Fibroblast of mammary gland (primary cell): ENCODE results near the gene COL23A1.

Experiments used
- DNase-seq: peaks from one replicate; pipeline ENCODE4 v3.0.0-alpha.2; 2010; ENCODE audit warnings: low read depth
- H3K4me3 ChIP-seq: 2 replicates; pipeline ENCODE4 v1.5.1; 2011; ENCODE audit warnings: low read depth, mild to moderate bottlenecking, low read length, moderate library complexity; ENCODE audit not compliant: control insufficient read depth
- TF ChIP-seq, protein P1 (sequence below): conservative IDR thresholded peaks from 2 replicates; pipeline ENCODE4 v1.5.1; 2011; ENCODE audit warnings: low read depth, low read length, inconsistent platforms; ENCODE audit not compliant: control insufficient read depth, insufficient read depth

The COL23A1 gene

DNA sequence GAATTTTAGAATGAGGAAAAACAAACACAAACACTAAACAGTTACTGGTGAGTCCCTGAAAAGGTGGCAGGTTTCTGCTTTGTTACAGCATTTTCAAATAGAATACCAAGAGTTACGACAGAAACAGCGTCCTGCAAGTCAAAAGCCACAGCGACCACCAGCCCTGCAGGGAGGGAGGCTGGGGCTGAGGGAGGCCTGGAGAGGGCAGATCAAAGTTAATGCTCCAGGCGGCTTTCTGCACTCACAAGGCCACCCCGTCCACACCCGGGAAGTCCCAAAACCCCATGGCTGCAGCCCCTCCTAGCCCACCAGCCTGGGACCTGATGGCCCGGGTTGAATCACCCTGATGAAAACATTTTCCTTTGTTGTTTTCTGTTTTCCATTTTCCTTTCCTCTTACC is 29.3 kb downstream of the COL23A1 start:
- no peak overlapping the region for H3K4me3 ChIP-seq
- DNase-seq, result no peak
- TF ChIP-seq, protein P1, sequence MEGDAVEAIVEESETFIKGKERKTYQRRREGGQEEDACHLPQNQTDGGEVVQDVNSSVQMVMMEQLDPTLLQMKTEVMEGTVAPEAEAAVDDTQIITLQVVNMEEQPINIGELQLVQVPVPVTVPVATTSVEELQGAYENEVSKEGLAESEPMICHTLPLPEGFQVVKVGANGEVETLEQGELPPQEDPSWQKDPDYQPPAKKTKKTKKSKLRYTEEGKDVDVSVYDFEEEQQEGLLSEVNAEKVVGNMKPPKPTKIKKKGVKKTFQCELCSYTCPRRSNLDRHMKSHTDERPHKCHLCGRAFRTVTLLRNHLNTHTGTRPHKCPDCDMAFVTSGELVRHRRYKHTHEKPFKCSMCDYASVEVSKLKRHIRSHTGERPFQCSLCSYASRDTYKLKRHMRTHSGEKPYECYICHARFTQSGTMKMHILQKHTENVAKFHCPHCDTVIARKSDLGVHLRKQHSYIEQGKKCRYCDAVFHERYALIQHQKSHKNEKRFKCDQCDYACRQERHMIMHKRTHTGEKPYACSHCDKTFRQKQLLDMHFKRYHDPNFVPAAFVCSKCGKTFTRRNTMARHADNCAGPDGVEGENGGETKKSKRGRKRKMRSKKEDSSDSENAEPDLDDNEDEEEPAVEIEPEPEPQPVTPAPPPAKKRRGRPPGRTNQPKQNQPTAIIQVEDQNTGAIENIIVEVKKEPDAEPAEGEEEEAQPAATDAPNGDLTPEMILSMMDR, result no peak

DNA sequence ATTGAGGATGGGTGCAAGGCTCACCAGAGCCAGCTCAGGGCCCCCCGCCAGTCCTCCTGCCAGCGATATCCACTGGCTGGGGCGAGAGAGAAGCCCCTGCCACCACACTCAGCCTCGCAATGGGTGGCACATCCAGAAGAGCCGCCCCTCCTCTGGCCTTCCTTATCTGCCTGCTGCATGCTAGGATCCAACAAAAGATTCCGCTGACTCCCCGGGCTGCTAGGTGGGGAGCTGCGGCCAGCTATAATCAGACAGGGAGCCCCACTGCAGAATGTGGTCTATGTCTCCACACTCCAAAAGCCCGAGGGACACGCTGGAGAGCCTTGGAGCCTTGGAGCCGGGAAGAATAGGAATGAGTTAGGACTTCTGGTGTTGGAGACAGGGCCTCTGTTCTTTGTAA is 32.8 kb downstream of the COL23A1 start:
- no peak overlapping the region for H3K4me3 ChIP-seq
- TF ChIP-seq, protein P1, result no peak
- DNase-seq, result no peak

DNA sequence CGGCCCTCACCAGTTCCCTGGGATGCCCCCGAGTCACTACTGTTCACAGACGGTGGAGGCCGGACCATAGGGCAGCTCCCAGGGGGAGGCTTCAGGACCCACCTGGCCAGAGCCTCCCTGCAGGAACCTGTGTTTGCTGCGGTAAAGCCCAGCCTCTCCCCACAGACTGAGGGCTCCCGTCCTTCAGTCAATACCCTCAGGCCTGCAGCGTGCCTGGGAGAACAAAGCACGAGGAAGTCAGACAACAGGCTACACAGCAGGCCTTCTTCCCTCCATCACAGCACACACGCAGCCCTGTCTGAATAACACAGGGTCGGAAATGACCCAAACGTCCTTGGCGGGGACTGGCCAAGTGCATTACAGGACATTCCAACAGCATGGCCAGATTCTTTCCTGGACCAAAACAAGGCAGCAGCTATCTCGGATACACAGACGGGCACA is 34.4 kb downstream of the COL23A1 start:
- TF ChIP-seq, protein P1, result no peak
- H3K4me3 ChIP-seq, result no peak overlapping the region
- no peak for DNase-seq

DNA sequence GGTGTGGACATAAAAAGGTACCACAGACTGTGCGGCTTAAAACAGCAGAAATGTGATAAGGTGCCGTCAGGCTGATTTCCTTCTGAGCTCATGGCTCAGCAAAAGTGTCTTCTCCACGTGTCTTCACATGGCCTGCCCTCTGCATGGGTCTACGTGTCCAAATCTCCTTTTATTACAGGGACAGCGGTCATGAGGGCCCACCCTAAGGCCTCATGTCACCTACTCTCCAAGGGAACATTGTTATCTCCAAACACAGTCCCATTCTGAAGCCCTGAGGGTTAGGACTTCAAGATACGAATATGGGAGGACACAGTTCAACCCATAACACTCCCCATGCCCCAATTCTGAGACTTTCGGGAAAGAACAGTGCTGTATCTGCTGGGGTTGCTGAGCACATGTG is 35.2 kb downstream of the COL23A1 start:
- TF ChIP-seq, protein P1, result no peak
- no peak overlapping the region for H3K4me3 ChIP-seq
- DNase-seq, result no peak

DNA sequence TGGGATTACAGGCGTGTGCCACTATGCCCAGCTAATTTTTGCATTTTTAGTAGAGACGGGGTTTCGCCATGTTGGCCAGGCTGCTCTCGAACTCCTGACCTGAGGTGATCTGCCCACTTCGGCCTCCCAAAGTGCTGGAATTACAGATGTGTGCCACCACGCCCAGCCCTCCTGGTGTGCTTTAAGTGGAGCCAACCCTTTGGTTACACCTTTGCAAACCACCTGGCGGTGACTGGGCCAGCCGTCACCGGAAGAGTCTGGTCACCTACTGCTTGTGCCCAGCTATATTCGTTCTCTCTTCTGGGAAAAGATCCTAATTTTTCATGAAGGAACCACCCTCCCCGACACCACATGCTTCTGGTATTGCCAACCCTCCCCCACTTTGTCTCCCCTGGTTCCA is 35.9 kb downstream of the COL23A1 start:
- no peak overlapping the region for H3K4me3 ChIP-seq
- TF ChIP-seq, protein P1, result no peak
- DNase-seq, result no peak

DNA sequence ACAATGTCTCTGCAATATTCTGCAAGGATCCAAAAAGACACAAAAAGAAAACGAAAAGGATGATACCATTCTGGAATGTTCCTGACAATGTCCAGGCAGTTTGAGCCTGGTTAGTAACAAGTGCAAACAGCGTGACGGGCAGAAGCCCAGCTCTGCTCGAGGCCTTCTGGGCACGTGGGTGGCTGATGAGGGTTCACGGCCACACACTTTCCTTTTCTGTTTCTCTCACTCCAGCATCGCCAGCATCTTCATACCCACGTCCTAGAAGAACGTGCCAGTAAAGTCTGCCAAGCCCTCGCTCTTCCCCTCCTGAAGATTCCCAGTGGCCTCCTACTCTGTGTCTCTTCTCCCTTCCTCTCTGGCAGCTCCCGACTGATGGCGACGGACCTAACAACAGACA is 36.7 kb downstream of the COL23A1 start:
- TF ChIP-seq, protein P1, result no peak
- no peak overlapping the region for H3K4me3 ChIP-seq
- DNase-seq, result no peak

DNA sequence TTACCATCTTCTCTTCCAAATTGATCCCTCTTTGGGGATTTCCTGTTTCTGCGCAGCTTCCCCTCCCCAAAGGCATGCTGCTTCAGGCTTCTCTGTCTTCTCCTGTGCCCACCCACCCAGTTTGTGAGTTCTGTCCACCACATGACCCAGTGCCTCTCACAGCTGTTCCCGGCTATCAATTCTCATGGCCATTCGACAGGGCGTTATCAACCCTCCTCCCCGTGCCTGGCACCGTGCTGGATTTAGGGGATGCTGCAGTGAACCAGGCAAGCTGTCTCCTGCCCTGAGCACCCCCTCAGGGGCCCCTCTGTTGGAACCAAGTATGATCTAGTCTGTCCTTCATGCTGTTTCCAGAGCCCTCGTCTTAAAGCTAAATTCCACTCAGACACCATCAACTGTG is 38.7 kb downstream of the COL23A1 start:
- H3K4me3 ChIP-seq, result no peak overlapping the region
- no peak for DNase-seq
- TF ChIP-seq, protein P1, result no peak
